H9 (cell line): ENCODE measurements around the gene INO80. TPM values are rescaled to one million over a fixed set of nuclear protein-coding genes. Genes with fewer than 3 reads are reported as not detected.

ENCODE experiments used
- DNase-seq: peaks from one replicate; pipeline ENCODE4 v3.0.0-alpha.2; 2017
- H2AFZ ChIP-seq: one replicate; pipeline ENCODE4 v1.6.1; 2013; ENCODE audit warnings: mild to moderate bottlenecking, low read length, control low read depth, moderate library complexity
- H2AK5ac ChIP-seq: 2 replicates; pipeline ENCODE4 v1.6.1; 2013; ENCODE audit warnings: low read length, control low read depth, mixed read lengths; ENCODE audit not compliant: insufficient read length
- H2BK120ac ChIP-seq: one replicate; pipeline ENCODE4 v1.6.1; 2013; ENCODE audit warnings: low read depth, mild to moderate bottlenecking, low read length, control low read depth, inconsistent platforms; ENCODE audit not compliant: poor library complexity, severe bottlenecking
- H2BK12ac ChIP-seq: 2 replicates; pipeline ENCODE4 v1.6.1; 2013; ENCODE audit warnings: low read length, control low read depth, mixed read lengths, low read depth; ENCODE audit not compliant: insufficient read length
- H2BK15ac ChIP-seq: 2 replicates; pipeline ENCODE4 v1.6.1; 2013; ENCODE audit warnings: low read depth, low read length, control low read depth
- H2BK20ac ChIP-seq: one replicate; pipeline ENCODE4 v1.6.1; 2013; ENCODE audit warnings: low read depth, mild to moderate bottlenecking, low read length, control low read depth, inconsistent platforms; ENCODE audit not compliant: poor library complexity, severe bottlenecking
- H2BK5ac ChIP-seq: 2 replicates; pipeline ENCODE4 v1.6.1; 2013; ENCODE audit warnings: low read length, control low read depth, mixed read lengths; ENCODE audit not compliant: insufficient read length
- H3K14ac ChIP-seq: 2 replicates; pipeline ENCODE4 v1.6.1; 2013; ENCODE audit warnings: low read length, control low read depth; ENCODE audit not compliant: insufficient read depth
- H3K18ac ChIP-seq: 2 replicates; pipeline ENCODE4 v1.6.1; 2013; ENCODE audit warnings: low read depth, mild to moderate bottlenecking, mixed read lengths, low read length, control low read depth; ENCODE audit not compliant: insufficient read length
- H3K23ac ChIP-seq: 2 replicates; pipeline ENCODE4 v1.6.1; 2013; ENCODE audit warnings: low read length, control low read depth, mixed read lengths, low read depth; ENCODE audit not compliant: insufficient read length
- H3K23me2 ChIP-seq: 2 replicates; pipeline ENCODE4 v1.6.1; 2013; ENCODE audit warnings: low read depth, mild to moderate bottlenecking, mixed read lengths, low read length, control low read depth; ENCODE audit not compliant: insufficient read length, poor library complexity, severe bottlenecking
- H3K27ac ChIP-seq: 2 replicates; pipeline ENCODE4 v1.5.1; 2013; ENCODE audit warnings: low read length, control low read depth, mixed read lengths, low read depth; ENCODE audit not compliant: insufficient read length
- H3K27me3 ChIP-seq: 2 replicates; pipeline ENCODE4 v1.6.1; 2013; ENCODE audit warnings: low read length, control low read depth, inconsistent platforms; ENCODE audit not compliant: insufficient read depth
- H3K4ac ChIP-seq: 2 replicates; pipeline ENCODE4 v1.6.1; 2013; ENCODE audit warnings: low read depth, mild to moderate bottlenecking, control low read depth, inconsistent platforms, low read length, moderate library complexity
- H3K4me1 ChIP-seq: 2 replicates; pipeline ENCODE4 v1.6.1; 2013; ENCODE audit warnings: low read length, control low read depth, inconsistent platforms; ENCODE audit not compliant: insufficient read depth
- H3K4me2 ChIP-seq: 2 replicates; pipeline ENCODE4 v1.6.1; 2013; ENCODE audit warnings: low read length, control low read depth, mixed read lengths; ENCODE audit not compliant: insufficient read length, insufficient read depth
- H3K56ac ChIP-seq: 2 replicates; pipeline ENCODE4 v1.6.1; 2013; ENCODE audit warnings: low read depth, mild to moderate bottlenecking, mixed read lengths, low read length, control low read depth; ENCODE audit not compliant: insufficient read length
- H3K79me1 ChIP-seq: 2 replicates; pipeline ENCODE4 v1.6.1; 2013; ENCODE audit warnings: low read depth, mild to moderate bottlenecking, moderate library complexity, low read length, control low read depth, inconsistent platforms; ENCODE audit not compliant: insufficient read depth, poor library complexity, severe bottlenecking
- H3K79me2 ChIP-seq: 2 replicates; pipeline ENCODE4 v1.6.1; 2013; ENCODE audit warnings: low read length, control low read depth, inconsistent platforms; ENCODE audit not compliant: insufficient read depth
- H3K9ac ChIP-seq: 2 replicates; pipeline ENCODE4 v1.6.1; 2013; ENCODE audit warnings: low read length, control low read depth, mixed read lengths; ENCODE audit not compliant: insufficient read length; ENCODE audit errors: extremely low read depth
- H3K9me3 ChIP-seq: one replicate; pipeline ENCODE4 v1.6.1; 2013; ENCODE audit warnings: low read depth, low read length, inconsistent platforms; ENCODE audit not compliant: control insufficient read depth
- H3T11ph ChIP-seq: one replicate; pipeline ENCODE4 v1.6.1; 2013; ENCODE audit warnings: mild to moderate bottlenecking, low read length, control low read depth, inconsistent platforms
- H4K20me1 ChIP-seq: one replicate; pipeline ENCODE4 v1.6.1; 2013; ENCODE audit not compliant: control insufficient read depth, insufficient read length, insufficient read depth
- H4K5ac ChIP-seq: 2 replicates; pipeline ENCODE4 v1.6.1; 2013; ENCODE audit warnings: low read depth, mild to moderate bottlenecking, mixed read lengths, low read length, control low read depth; ENCODE audit not compliant: insufficient read length
- H4K8ac ChIP-seq: replicated peaks from 2 replicates; pipeline ENCODE4 v1.6.1; 2013; ENCODE audit warnings: low read length, control low read depth, mixed read lengths, low read depth; ENCODE audit not compliant: insufficient read length
- H4K91ac ChIP-seq: 2 replicates; pipeline ENCODE4 v1.6.1; 2013; ENCODE audit warnings: low read depth, mild to moderate bottlenecking, moderate library complexity, mixed read lengths, low read length, control low read depth; ENCODE audit not compliant: insufficient read length
- H3K27ac Mint-ChIP-seq, 3 experiments: 2 replicates in 2 of 3; 3 replicates in 1 of 3; pipeline ENCODE4 v1.8.0; 2020 to 2021; ENCODE audit warnings: mixed read lengths in 3 of 3, mild to moderate bottlenecking in 1 of 3, moderate library complexity in 1 of 3
- H3K27me3 Mint-ChIP-seq: 2 replicates; pipeline ENCODE4 v1.8.0; 2021; ENCODE audit warnings: low read depth, mild to moderate bottlenecking, moderate library complexity, mixed read lengths
- H3K36me3 Mint-ChIP-seq, 3 experiments: 2 replicates in 2 of 3; 3 replicates in 1 of 3; pipeline ENCODE4 v1.8.0; 2020 to 2021; ENCODE audit warnings: low read depth in 3 of 3, mixed read lengths in 3 of 3; ENCODE audit not compliant: insufficient read depth in 1 of 3
- H3K4me1 Mint-ChIP-seq, 2 experiments: 2 replicates each; pipeline ENCODE4 v1.8.0; 2020; ENCODE audit warnings: mixed read lengths in 2 of 2
- H3K4me3 Mint-ChIP-seq, 2 experiments: 2 replicates in 1 of 2; 3 replicates in 1 of 2; pipeline ENCODE4 v1.8.0; 2020 to 2021; ENCODE audit warnings: mild to moderate bottlenecking in 2 of 2, mixed read lengths in 2 of 2, moderate library complexity in 1 of 2
- H3K9me3 Mint-ChIP-seq, 2 experiments: 2 replicates in 1 of 2; 3 replicates in 1 of 2; pipeline ENCODE4 v1.8.0; 2020; ENCODE audit warnings: mild to moderate bottlenecking in 2 of 2, mixed read lengths in 2 of 2, moderate library complexity in 1 of 2
- CTCF ChIP-seq: fragments of 200-600 bp; sonication (generic); conservative IDR thresholded peaks from 3 replicates; pipeline ENCODE4 v1.8.0; 2021; ENCODE audit warnings: antibody characterized with exemption, mild to moderate bottlenecking
- WGBS: extraction: QIAGEN DNeasy Blood & Tissue Kit; methylation state at CpG from one replicate; pipeline ENCODE4 v1.1.7; 2013; ENCODE audit warnings: missing lambda C conversion rate, low lambda C conversion rate, mixed read lengths; ENCODE audit not compliant: insufficient read length; ENCODE audit errors: extremely low coverage; 5-methylcytosine and 5-hydroxymethylcytosine counted together
- total RNA-seq: library from RNA; stranded (reverse); gene quantifications from 2 replicates; pipeline ENCODE4 v1.2.1, GENCODE V29; 2021

INO80 gene
- total RNA-seq, 1 experiment from 2014 or later, result 29.2 TPM

DNA sequence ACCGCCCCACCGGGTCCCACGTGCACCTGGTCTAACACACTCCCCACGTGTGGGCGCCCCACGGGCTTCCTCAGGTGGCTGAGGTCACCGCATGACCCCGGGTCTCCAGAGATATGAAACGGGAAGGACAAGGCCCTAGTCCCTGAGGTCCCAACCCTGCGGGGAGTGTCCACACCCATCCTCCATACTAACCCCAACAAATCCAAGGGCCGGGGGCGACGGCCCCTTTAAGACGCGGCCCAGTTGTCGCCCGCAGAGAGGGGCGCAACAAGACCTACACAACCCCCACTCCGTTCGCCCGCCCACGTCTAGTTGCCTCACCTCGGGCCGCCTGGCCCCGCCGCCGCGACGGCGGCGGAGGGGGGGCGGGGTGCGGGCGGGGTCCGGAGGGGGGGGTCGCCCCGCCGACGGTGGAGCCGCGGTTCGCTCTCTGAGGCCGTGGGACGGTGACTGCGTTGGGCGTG lies 396 bp downstream of the INO80 start:
- no peak for DNase-seq
- H3K9me3 ChIP-seq, result no peaks in the 10 kb centered on the region
- H2BK120ac ChIP-seq, result peak overlapping the region; percentile 70
- H3K18ac ChIP-seq, result peak overlapping the region; percentile 100
- no peaks in the 10 kb centered on the region; a peak in 1 of 5 replicates for H3K9me3 Mint-ChIP-seq
- H3K4ac ChIP-seq, result no peak overlapping the region; the same call in 1 of the 2 replicates
- H3K4me3 Mint-ChIP-seq, result peak overlapping the region; percentile 84 to 91
- peak overlapping the region; percentile 80 for H3K4me2 ChIP-seq
- no peak overlapping the region for H2BK20ac ChIP-seq
- no peak overlapping the region for H3K56ac ChIP-seq
- peak overlapping the region; percentile 100 for H3K14ac ChIP-seq
- H3K27ac ChIP-seq, result peak overlapping the region; percentile 79
- H3K23ac ChIP-seq, result no peak overlapping the region
- no peak for TF ChIP-seq CTCF
- H4K91ac ChIP-seq, result no peak overlapping the region
- H2AK5ac ChIP-seq, result no peak overlapping the region
- H3K23me2 ChIP-seq, result peaks cover 11% of the 10 kb centered on the region
- H3K36me3 Mint-ChIP-seq, result peaks cover 2 to 16% (median 8%) of the 10 kb centered on the region in 3 experiments; a peak in 6 of 7 replicates
- H4K8ac ChIP-seq, result no peak overlapping the region
- H3K27ac Mint-ChIP-seq, result peak overlapping the region; percentile 87 to 97 (median 93)
- H2BK12ac ChIP-seq, result no peak overlapping the region
- no peak overlapping the region for H4K5ac ChIP-seq
- H3K27me3 Mint-ChIP-seq, result no peaks in the 10 kb centered on the region
- H3K27me3 ChIP-seq, result no peaks in the 10 kb centered on the region
- H2AFZ ChIP-seq, result no peak overlapping the region
- peaks cover 6% of the 10 kb centered on the region for H3K79me1 ChIP-seq
- H3K9ac ChIP-seq, result peak overlapping the region; percentile 98
- H2BK15ac ChIP-seq, result no peak overlapping the region
- H3T11ph ChIP-seq, result no peak overlapping the region
- peaks cover 2 to 12% of the 10 kb centered on the region in 2 experiments for H3K4me1 Mint-ChIP-seq
- no peaks in the 10 kb centered on the region for H3K4me1 ChIP-seq
- no peak overlapping the region for H2BK5ac ChIP-seq
- H3K79me2 ChIP-seq, result peaks cover 20% of the 10 kb centered on the region; the same call in 1 of the 2 replicates
- no CpG with 5 or more reads among the region's 46 CpGs for WGBS
- H4K20me1 ChIP-seq, result no peaks in the 10 kb centered on the region
